ENCODE data around the gene HLF. TPM values are rescaled to one million over a fixed set of nuclear protein-coding genes. Genes with fewer than 3 reads are reported as not detected.
A peak's percentile ranks its signal among the peaks of the same experiment; 100 is the strongest.

HLF gene
- total RNA-seq, 1 donor from 2014 or later = 14.7 TPM

DNA sequence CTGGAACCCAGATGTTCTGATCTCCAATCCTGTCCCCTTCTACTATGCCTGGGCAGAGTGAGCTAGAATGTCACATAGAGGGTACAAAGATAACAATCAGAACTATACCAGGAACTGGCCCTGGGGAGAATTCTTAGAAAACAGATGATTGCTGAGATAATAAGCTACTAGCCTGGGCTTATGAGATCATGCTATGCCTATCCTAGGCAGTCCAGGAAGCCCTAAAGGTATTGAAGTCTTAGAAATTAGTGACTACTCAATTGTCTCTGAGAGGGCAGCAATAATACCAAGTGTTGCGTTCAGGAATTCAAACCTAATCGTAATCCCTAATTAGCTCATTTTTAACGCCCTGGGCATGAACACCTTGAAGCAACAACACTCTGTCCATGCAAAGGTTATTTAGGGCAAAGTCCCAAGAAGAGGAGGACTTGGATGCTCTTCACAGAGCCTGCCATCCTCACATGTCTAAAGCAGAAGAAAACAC, 79.8 kb downstream of the HLF start:
- H3K4me1 ChIP-seq = peaks cover 7% of the 10 kb centered on the region
- H3K36me3 ChIP-seq = no peaks in the 10 kb centered on the region
- no peak for DNase-seq (ENCODE audit: extremely low spot score in 2 of 2)
- H3K27me3 ChIP-seq = no peaks in the 10 kb centered on the region
- TF ChIP-seq CTCF (IDR thresholded peaks at IDR 0.05) (no peak), POLR2AphosphoS5 (IDR thresholded peaks at IDR 0.05; ENCODE audit: insufficient read depth in 1 of 2, low read depth in 1 of 2) (no peak), POLR2A (IDR thresholded peaks at IDR 0.05) (no peak)
- no peak overlapping the region for H3K27ac ChIP-seq
- intact Hi-C loops (cut with DNase I) = loop anchor here (10.0 kb wide), 1 partner anchor 350 kb away; no protein-coding TSS in a partner anchor
- no peaks in the 10 kb centered on the region for H3K9me3 ChIP-seq
- no peak overlapping the region for H3K4me3 ChIP-seq

GRCh38 chr17:55345132-55345531, 80.4 kb downstream of the HLF start:
- Histone ChIP-seq H3K4me3 (no peak overlapping the region), H3K27ac (no peak overlapping the region), H3K27me3 (no peaks in the 10 kb centered on the region), H3K4me1 (peaks cover 7% of the 10 kb centered on the region), H3K36me3 (no peaks in the 10 kb centered on the region), H3K9me3 (no peaks in the 10 kb centered on the region)
- TF ChIP-seq POLR2AphosphoS5 (IDR thresholded peaks at IDR 0.05; ENCODE audit: insufficient read depth in 1 of 2, low read depth in 1 of 2) (no peak), CTCF (IDR thresholded peaks at IDR 0.05) (no peak), POLR2A (IDR thresholded peaks at IDR 0.05) (no peak)
- no peak for DNase-seq (ENCODE audit: extremely low spot score in 2 of 2)
- intact Hi-C loops (cut with DNase I) = loop anchor here (10.0 kb wide), 1 partner anchor 350 kb away; no protein-coding TSS in a partner anchor

- TF ChIP-seq POLR2AphosphoS5 (IDR thresholded peaks at IDR 0.05; ENCODE audit: insufficient read depth in 1 of 2, low read depth in 1 of 2) = no peak
- no peak for TF ChIP-seq POLR2A (IDR thresholded peaks at IDR 0.05)
- TF ChIP-seq CTCF (IDR thresholded peaks at IDR 0.05) = no peak
- Histone ChIP-seq H3K36me3 (no peaks in the 10 kb centered on the region), H3K27ac (no peak overlapping the region), H3K4me3 (no peak overlapping the region), H3K4me1 (no peaks in the 10 kb centered on the region), H3K9me3 (no peaks in the 10 kb centered on the region), H3K27me3 (no peaks in the 10 kb centered on the region)
- no peak for DNase-seq (ENCODE audit: extremely low spot score in 2 of 2)
- intact Hi-C loops (cut with DNase I) = loop anchor here (10.0 kb wide), 1 partner anchor 352 kb away; no protein-coding TSS in a partner anchor
Observed at GRCh38 chr17:55346658-55347057, 81.9 kb downstream of the HLF start.

DNA sequence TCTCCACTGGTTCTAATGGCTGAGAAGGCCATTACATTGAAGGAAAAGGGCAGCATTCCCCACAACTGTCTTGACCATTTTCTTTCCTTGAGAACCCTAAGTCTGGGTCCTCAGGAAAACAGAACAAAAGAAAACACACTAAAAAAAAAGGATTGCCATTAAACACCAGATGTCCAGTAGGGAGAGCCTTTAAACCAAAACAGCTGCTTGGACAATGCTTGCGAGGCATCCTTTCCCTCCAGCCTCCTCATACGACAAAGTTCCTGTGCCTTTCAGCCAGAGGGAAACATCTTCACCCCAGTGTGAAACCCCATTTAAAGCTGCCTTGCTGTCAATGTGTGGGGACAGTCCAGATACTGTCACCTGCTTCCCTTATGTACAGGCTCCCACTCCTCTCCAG, 82.6 kb downstream of the HLF start:
- Histone ChIP-seq H3K27ac (no peak overlapping the region), H3K4me1 (no peaks in the 10 kb centered on the region), H3K36me3 (no peaks in the 10 kb centered on the region), H3K4me3 (no peak overlapping the region), H3K9me3 (no peaks in the 10 kb centered on the region), H3K27me3 (no peaks in the 10 kb centered on the region)
- DNase-seq (ENCODE audit: extremely low spot score in 2 of 2) = no peak
- TF ChIP-seq POLR2AphosphoS5 (IDR thresholded peaks at IDR 0.05; ENCODE audit: insufficient read depth in 1 of 2, low read depth in 1 of 2) = no peak
- no peak for TF ChIP-seq POLR2A (IDR thresholded peaks at IDR 0.05)
- TF ChIP-seq CTCF (IDR thresholded peaks at IDR 0.05) = no peak
- intact Hi-C loops (cut with DNase I) = loop anchor here (10.0 kb wide), 1 partner anchor 353 kb away; no protein-coding TSS in a partner anchor

DNA sequence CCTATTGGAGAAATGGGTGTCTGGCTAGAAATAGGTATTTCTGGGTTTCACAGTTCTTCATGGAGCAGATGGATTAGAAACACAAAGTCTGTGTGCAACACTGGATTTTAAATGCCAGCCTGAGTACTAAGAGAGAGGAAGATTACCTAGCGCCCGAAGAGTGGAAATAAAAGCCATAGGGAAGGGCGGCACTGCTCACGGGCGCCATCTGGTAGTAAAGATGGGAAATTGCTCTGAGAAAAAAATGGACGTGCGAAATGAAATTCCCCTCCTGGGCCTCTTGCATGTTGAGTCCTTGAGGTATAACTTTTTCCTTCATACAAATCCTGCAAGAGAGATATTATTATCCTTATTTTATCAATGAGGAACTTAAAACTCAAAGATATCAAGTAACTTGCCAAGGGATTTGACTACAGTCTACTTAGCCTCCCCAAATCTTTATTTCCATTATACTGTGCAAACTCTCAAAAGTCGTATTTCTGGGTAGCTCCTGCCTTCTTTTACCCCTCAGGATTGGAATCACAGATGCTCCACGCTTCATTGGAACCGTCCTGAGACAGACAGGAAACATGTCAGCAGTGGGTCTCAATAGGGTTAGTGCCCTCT, 84.1 kb downstream of the HLF start:
- H3K4me1 ChIP-seq = no peaks in the 10 kb centered on the region
- intact Hi-C loops (cut with DNase I) = loop anchor here (10.0 kb wide), 1 partner anchor 354 kb away; no protein-coding TSS in a partner anchor
- no peaks in the 10 kb centered on the region for H3K36me3 ChIP-seq
- no peaks in the 10 kb centered on the region for H3K27me3 ChIP-seq
- TF ChIP-seq CTCF (IDR thresholded peaks at IDR 0.05) (peak in 2 of 3 experiments; percentile 73 to 82), POLR2AphosphoS5 (IDR thresholded peaks at IDR 0.05; ENCODE audit: insufficient read depth in 1 of 2, low read depth in 1 of 2) (no peak)
- H3K27ac ChIP-seq = no peak overlapping the region
- H3K9me3 ChIP-seq = no peaks in the 10 kb centered on the region
- no peak overlapping the region for H3K4me3 ChIP-seq
- DNase-seq (ENCODE audit: extremely low spot score in 2 of 2) = no peak

Data from vagina (tissue), 2 donors.